CD4-positive, alpha-beta T cell (primary cell): ENCODE results near the gene SERPIND1. TPM values are rescaled to one million over a fixed set of nuclear protein-coding genes. Genes with fewer than 3 reads are reported as not detected.

ENCODE experiments used
- ATAC-seq: fragments of 200-7000 bp; cut with Tn5 transposase; one replicate; pipeline ENCODE4 v1.10.0; 2022; ENCODE audit warnings: mild to moderate bottlenecking; ENCODE audit not compliant: poor library complexity
- CTCF ChIA-PET: fragments of 350-600 bp; sonication (Branson Sonifier 250); formaldehyde crosslinking; loops from one replicate; lab custom pipeline; 2021; ENCODE audit warnings: antibody characterized with exemption, inconsistent platforms; lab: Charles Lee
- POLR2A ChIA-PET: fragments of 350-600 bp; sonication (Branson Sonifier 250); formaldehyde crosslinking; loops from one replicate; lab custom pipeline; 2021; ENCODE audit warnings: antibody characterized with exemption, inconsistent platforms; lab: Charles Lee
- DNase-seq, 14 experiments: peaks; one replicate each; pipeline ENCODE4 v3.0.0-alpha.2; 2013 to 2020; ENCODE audit warnings: mixed read lengths in 2 of 14
- H3K27ac ChIP-seq, 2 donors: one replicate each; pipeline versions ENCODE4 v1.5.1 to v1.7.0; 2013; ENCODE audit warnings: low read length in 2 of 2, low read depth in 1 of 2, mild to moderate bottlenecking in 1 of 2
- H3K27me3 ChIP-seq, 2 experiments: 1 replicate in 1 of 2; 2 replicates in 1 of 2; pipeline versions ENCODE4 v1.6.1 to v1.7.0; 2013; ENCODE audit warnings: low read length in 2 of 2, control low read depth in 1 of 2, mild to moderate bottlenecking in 1 of 2, moderate library complexity in 1 of 2; ENCODE audit not compliant: insufficient read depth in 2 of 2, control insufficient read depth in 1 of 2
- H3K36me3 ChIP-seq: one replicate; pipeline ENCODE4 v1.6.1; 2013; ENCODE audit warnings: low read length, control low read depth; ENCODE audit not compliant: insufficient read depth
- H3K4me1 ChIP-seq: one replicate; pipeline ENCODE4 v1.6.1; 2013; ENCODE audit warnings: low read length, control low read depth; ENCODE audit not compliant: insufficient read depth
- H3K4me3 ChIP-seq: one replicate; pipeline ENCODE4 v1.5.1; 2013; ENCODE audit warnings: mild to moderate bottlenecking, low read length, moderate library complexity
- H3K9me3 ChIP-seq, 2 experiments: 1 replicate in 1 of 2; 2 replicates in 1 of 2; pipeline versions ENCODE4 v1.6.1 to v1.7.0; 2013; ENCODE audit warnings: low read length in 2 of 2, mild to moderate bottlenecking in 2 of 2, control low read depth in 1 of 2, moderate library complexity in 1 of 2; ENCODE audit not compliant: control insufficient read depth in 1 of 2, insufficient read depth in 1 of 2
- H3K27ac Mint-ChIP-seq: one replicate; pipeline ENCODE4 v1.8.0; 2020; ENCODE audit warnings: mixed read lengths
- H3K27me3 Mint-ChIP-seq: one replicate; pipeline ENCODE4 v1.8.0; 2021; ENCODE audit warnings: mixed read lengths
- H3K36me3 Mint-ChIP-seq: one replicate; pipeline ENCODE4 v1.8.0; 2021; ENCODE audit warnings: low read depth, mixed read lengths
- H3K4me1 Mint-ChIP-seq: one replicate; pipeline ENCODE4 v1.8.0; 2021; ENCODE audit warnings: low read depth, mixed read lengths
- H3K4me3 Mint-ChIP-seq: one replicate; pipeline ENCODE4 v1.8.0; 2020; ENCODE audit warnings: mild to moderate bottlenecking, mixed read lengths
- H3K9me3 Mint-ChIP-seq: one replicate; pipeline ENCODE4 v1.8.0; 2020; ENCODE audit warnings: mixed read lengths
- CTCF ChIP-seq: fragments of 200-600 bp; IDR thresholded peaks from one replicate; pipeline ENCODE4 v1.8.0; 2022; ENCODE audit warnings: antibody characterized with exemption, mild to moderate bottlenecking
- intact Hi-C, 2 experiments: fragments of 100-400 bp; cut with DNase I in 1 of 2; cut with micrococcal nuclease in 1 of 2; formaldehyde crosslinking; loops; one replicate each; pipeline versions ENCODE4 v1.15.1 to v1.9.0; 2023 to 2025; cut with DNase I, micrococcal nuclease
- total RNA-seq, 174 experiments: library from RNA in 2 of 174; stranded (reverse) in 2 of 174; gene quantifications; one replicate each; pipeline ENCODE4 v1.2.3 and lab custom pipeline; 2021 to 2026

The SERPIND1 gene
- total RNA-seq, 2 experiments from 2014 or later: not detected

DNA sequence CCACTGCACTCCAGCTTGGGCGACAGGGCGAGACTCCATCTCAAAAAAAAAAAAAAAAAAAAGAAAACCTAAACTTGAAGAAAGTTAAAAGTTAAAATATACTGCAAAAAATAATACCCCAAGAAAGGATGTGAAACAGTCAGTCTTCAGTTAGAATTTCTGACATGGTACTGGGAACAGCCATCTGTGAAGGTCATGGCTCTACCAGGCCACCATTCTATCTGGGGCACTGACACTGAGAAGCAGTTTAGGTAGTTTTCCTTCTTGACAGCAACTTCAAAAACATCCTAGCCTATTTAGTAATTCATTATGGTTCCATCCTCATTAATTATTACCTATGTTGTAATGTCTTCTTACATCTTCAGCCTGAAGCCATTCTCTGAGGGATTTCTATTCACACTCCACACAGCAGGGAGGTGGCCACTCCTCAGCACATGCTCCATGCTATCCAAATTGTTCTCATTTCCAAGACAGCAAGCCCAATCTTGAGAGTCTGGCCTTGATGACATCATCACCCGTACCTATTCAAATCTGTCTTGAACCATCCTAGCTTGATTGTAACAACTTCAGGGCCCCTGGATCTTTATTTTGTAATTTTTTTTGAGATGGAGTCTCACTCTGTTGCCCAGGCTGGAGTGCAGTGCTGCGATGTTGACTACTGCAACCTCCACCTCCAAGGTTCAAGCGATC lies 38.2 kb downstream of the SERPIND1 start:
- peaks cover 85% of the 10 kb centered on the region for H3K36me3 Mint-ChIP-seq
- CTCF ChIA-PET: no interaction called here

DNA sequence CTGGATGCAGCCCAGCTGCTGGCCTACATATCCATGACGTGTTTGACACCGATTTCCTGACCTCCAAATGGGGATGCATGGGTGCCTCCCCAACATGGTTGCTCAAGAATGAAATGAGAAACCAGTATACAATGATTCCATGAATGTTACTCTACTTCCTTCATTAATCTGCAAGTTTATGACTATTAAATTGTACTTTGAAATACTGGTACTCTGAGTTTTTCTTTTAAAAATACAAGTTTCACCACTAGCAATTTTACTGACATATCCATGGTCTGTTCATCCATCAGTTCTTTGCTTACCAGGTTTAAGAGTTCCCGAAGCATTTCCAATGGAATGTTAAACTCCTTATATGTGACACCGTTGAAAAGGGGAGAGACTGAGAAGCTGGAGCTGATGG lies 39.1 kb downstream of the SERPIND1 start:
- Histone ChIP-seq H3K27ac (no peak overlapping the region), H3K4me3 (no peak overlapping the region), H3K9me3 (no peaks in the 10 kb centered on the region), H3K36me3 (peaks cover 71% of the 10 kb centered on the region), H3K4me1 (no peaks in the 10 kb centered on the region), H3K27me3 (no peaks in the 10 kb centered on the region)
- CTCF ChIA-PET: no interaction called here
- no peak overlapping the region for H3K27ac Mint-ChIP-seq
- intact Hi-C loops: loop anchor here in 1 of 2 experiments (5.0 kb wide), 1 partner anchor 104 kb away; the partner anchor contains the start of gene CRKL
- no peak for TF ChIP-seq CTCF
- POLR2A ChIA-PET: no interaction called here
- H3K4me1 Mint-ChIP-seq: peaks cover 13% of the 10 kb centered on the region
- H3K9me3 Mint-ChIP-seq: no peaks in the 10 kb centered on the region
- ATAC-seq: no peak
- H3K36me3 Mint-ChIP-seq: peaks cover 83% of the 10 kb centered on the region
- DNase-seq: no peak
- no peak overlapping the region for H3K4me3 Mint-ChIP-seq
- H3K27me3 Mint-ChIP-seq: no peaks in the 10 kb centered on the region

More for the DNA sequence above, 38.2 kb downstream of the SERPIND1 start:
- no peaks in the 10 kb centered on the region for H3K27me3 Mint-ChIP-seq
- ATAC-seq (no peak), DNase-seq (no peak)
- Histone ChIP-seq H3K27ac (no peak overlapping the region), H3K36me3 (peaks cover 71% of the 10 kb centered on the region), H3K27me3 (no peaks in the 10 kb centered on the region), H3K9me3 (no peaks in the 10 kb centered on the region), H3K4me3 (no peak overlapping the region), H3K4me1 (no peaks in the 10 kb centered on the region)
- intact Hi-C loops: loop anchor here in 1 of 2 experiments (2.0 to 5.0 kb wide), 2 partner anchors 47 to 105 kb away; partner anchors contain the start of genes CRKL, PI4KA and SNAP29
- H3K4me3 Mint-ChIP-seq: no peak overlapping the region
- TF ChIP-seq CTCF: no peak
- POLR2A ChIA-PET: no interaction called here
- H3K9me3 Mint-ChIP-seq: no peaks in the 10 kb centered on the region
- H3K27ac Mint-ChIP-seq: no peak overlapping the region
- peaks cover 13% of the 10 kb centered on the region for H3K4me1 Mint-ChIP-seq

GRCh38 chr22:20814221-20814808 lies 40.4 kb downstream of the SERPIND1 start:
- ChIA-PET POLR2A (no interaction called here), CTCF (no interaction called here)
- ATAC-seq (no peak), DNase-seq (no peak)
- Histone ChIP-seq H3K27ac (no peak overlapping the region), H3K27me3 (no peaks in the 10 kb centered on the region), H3K9me3 (no peaks in the 10 kb centered on the region), H3K4me1 (no peaks in the 10 kb centered on the region), H3K4me3 (no peak overlapping the region), H3K36me3 (peaks cover 77% of the 10 kb centered on the region)
- H3K27me3 Mint-ChIP-seq: no peaks in the 10 kb centered on the region
- no peak overlapping the region for H3K27ac Mint-ChIP-seq
- peaks cover 87% of the 10 kb centered on the region for H3K36me3 Mint-ChIP-seq
- no peak for TF ChIP-seq CTCF
- H3K4me3 Mint-ChIP-seq: no peak overlapping the region
- H3K4me1 Mint-ChIP-seq: peaks cover 13% of the 10 kb centered on the region
- H3K9me3 Mint-ChIP-seq: no peaks in the 10 kb centered on the region
- intact Hi-C loops: loop anchor here in 1 of 2 experiments (5.0 kb wide), 1 partner anchor 103 kb away; the partner anchor contains the start of gene CRKL
